Effector CD4-positive, alpha-beta T cell (primary cell): ENCODE data around the gene CDKN2B-AS1.
"Not testable (repeated sequence)": the region's sequence is repeated elsewhere in the genome, so short reads cannot be mapped to it uniquely, and the experiment has no call there.

ENCODE experiments used
- DNase-seq: peaks from one replicate; pipeline ENCODE4 v3.0.0-alpha.2; 2020
- total RNA-seq: gene quantifications from one replicate; lab custom pipeline; 2026; lab: John Stamatoyannopoulos, UW

CDKN2B-AS1 gene
- 1.5 reads per million for total RNA-seq

- peak; percentile 23 for DNase-seq
These were observed at the start of gene CDKN2B-AS1 for GRCh38 chr9:21994556-21995005. Gene CDKN2B-AS1, plus strand, starts transcription at chr9:21994791.

GRCh38 chr9:21945606-21946005 lies 49.0 kb upstream of the CDKN2B-AS1 start:
- DNase-seq = no peak

GRCh38 chr9:21958833-21959232 lies 35.8 kb upstream of the CDKN2B-AS1 start:
- DNase-seq = no peak

GRCh38 chr9:21959268-21959667 lies 35.3 kb upstream of the CDKN2B-AS1 start:
- DNase-seq = not testable (repeated sequence)

- no peak for DNase-seq
These were observed 33.0 kb upstream of the CDKN2B-AS1 start for GRCh38 chr9:21961569-21961968.

- peak; percentile 41 for DNase-seq
These were observed 29.6 kb upstream of the CDKN2B-AS1 start for GRCh38 chr9:21964925-21965385.

- DNase-seq = no peak
These were observed 29.1 kb upstream of the CDKN2B-AS1 start for GRCh38 chr9:21965401-21965951.

- no peak for DNase-seq
These were observed 28.3 kb upstream of the CDKN2B-AS1 start for GRCh38 chr9:21966140-21966851.

GRCh38 chr9:21967169-21967568 lies 27.4 kb upstream of the CDKN2B-AS1 start:
- DNase-seq = no peak

- DNase-seq = no peak
These were observed 26.9 kb upstream of the CDKN2B-AS1 start for GRCh38 chr9:21967702-21968101.

- no peak for DNase-seq
These were observed 26.1 kb upstream of the CDKN2B-AS1 start for GRCh38 chr9:21968331-21969010.

GRCh38 chr9:21969011-21969940 lies 25.3 kb upstream of the CDKN2B-AS1 start:
- no peak for DNase-seq

GRCh38 chr9:21969951-21970799 lies 24.4 kb upstream of the CDKN2B-AS1 start:
- DNase-seq = no peak

- no peak for DNase-seq
These were observed 23.6 kb upstream of the CDKN2B-AS1 start for GRCh38 chr9:21970800-21971640.

- no peak for DNase-seq
These were observed 22.2 kb upstream of the CDKN2B-AS1 start for GRCh38 chr9:21972361-21972760.

GRCh38 chr9:21974343-21974721 lies 20.3 kb upstream of the CDKN2B-AS1 start:
- DNase-seq = no peak

GRCh38 chr9:21974722-21975409 lies 19.7 kb upstream of the CDKN2B-AS1 start:
- no peak for DNase-seq

- no peak for DNase-seq
These were observed 18.2 kb upstream of the CDKN2B-AS1 start for GRCh38 chr9:21976334-21976875.

GRCh38 chr9:21982391-21982790 lies 12.2 kb upstream of the CDKN2B-AS1 start:
- DNase-seq = no peak
